Colonic mucosa (tissue), 4 donors: ENCODE results near the gene HDAC4. TPM values are rescaled to one million over a fixed set of nuclear protein-coding genes. Genes with fewer than 3 reads are reported as not detected.

Experiments used
- DNase-seq: peaks from one replicate; pipeline ENCODE4 v3.0.0-alpha.2; 2020
- H3K27ac ChIP-seq: fragments of 200-600 bp; one replicate; pipeline ENCODE4 v1.8.0; 2021
- H3K27me3 ChIP-seq: fragments of 200-600 bp; one replicate; pipeline ENCODE4 v1.8.0; 2021
- H3K36me3 ChIP-seq: fragments of 200-600 bp; one replicate; pipeline ENCODE4 v1.8.0; 2021
- H3K4me1 ChIP-seq: fragments of 200-600 bp; one replicate; pipeline ENCODE4 v1.8.0; 2021; ENCODE audit warnings: mild to moderate bottlenecking
- H3K4me3 ChIP-seq: fragments of 200-600 bp; one replicate; pipeline ENCODE4 v1.8.0; 2021
- H3K9ac ChIP-seq, 2 donors: one replicate each; pipeline ENCODE4 v1.7.0; 2013; ENCODE audit warnings: control low read depth in 2 of 2, low read depth in 2 of 2, low read length in 2 of 2
- H3K9me3 ChIP-seq: fragments of 200-600 bp; one replicate; pipeline ENCODE4 v1.8.0; 2021
- intact Hi-C: fragments of 100-400 bp; cut with DNase I; formaldehyde crosslinking; loops from one replicate; pipeline ENCODE4 v1.14.1; 2022
- total RNA-seq, 2 donors: library from RNA; stranded (reverse); fragmentation: NEBNext Ultra II Directional in 1 of 2; extraction: Animal tissue kit (Norgen Biotek cat#: 25700) in 1 of 2; gene quantifications; one replicate each; pipeline ENCODE4 v1.2.1, GENCODE V29; 2021
- TF ChIP-seq, protein P1 (sequence below): fragments of 200-600 bp; IDR thresholded peaks from one replicate; pipeline ENCODE4 v1.8.0; 2022; ENCODE audit warnings: antibody characterized with exemption, mild to moderate bottlenecking
- donor health status: healthy.
- donor health status: DM: no; HTN: no; CAD: no.
- donor health status: DM: no; HTN: no; CAD: no.

Gene HDAC4
- total RNA-seq, 2 donors from 2014 or later: 35.3 to 46.8 TPM

DNA sequence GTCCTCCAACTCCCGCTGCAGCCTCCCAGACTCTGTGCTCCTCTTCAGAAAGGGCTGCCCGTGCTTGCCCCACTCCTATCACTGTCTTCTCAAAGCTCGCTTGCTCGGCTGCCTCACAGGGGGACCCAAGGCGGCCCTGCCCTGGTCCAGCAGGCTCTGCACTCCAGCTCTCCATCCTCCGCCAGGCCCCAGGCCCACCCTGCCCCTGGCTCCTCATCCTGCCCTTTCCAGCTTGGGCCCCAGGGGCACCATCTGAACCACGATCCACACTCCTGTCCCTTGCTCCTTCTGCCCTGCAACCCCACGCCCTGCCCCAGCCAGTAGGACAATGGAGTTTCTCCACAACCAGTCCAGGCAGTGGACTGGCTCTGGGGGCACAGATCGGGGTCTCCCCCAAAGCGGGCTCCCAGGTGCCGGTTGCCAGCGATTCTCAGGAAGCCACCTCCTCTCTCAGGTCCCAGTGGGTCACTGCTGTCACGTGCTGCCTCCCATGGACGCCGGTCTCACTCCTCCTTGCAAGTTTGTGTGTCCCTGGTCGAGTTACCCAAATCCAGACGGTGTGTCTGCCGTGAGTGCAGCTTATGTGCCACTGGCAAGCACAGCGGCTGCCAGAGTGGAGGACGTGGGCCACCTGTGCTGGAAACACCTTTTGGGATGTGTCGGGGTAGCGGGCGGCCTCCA lies 238.5 kb downstream of the HDAC4 start:
- H3K4me1 ChIP-seq: no peaks in the 10 kb centered on the region
- TF ChIP-seq, protein P1, sequence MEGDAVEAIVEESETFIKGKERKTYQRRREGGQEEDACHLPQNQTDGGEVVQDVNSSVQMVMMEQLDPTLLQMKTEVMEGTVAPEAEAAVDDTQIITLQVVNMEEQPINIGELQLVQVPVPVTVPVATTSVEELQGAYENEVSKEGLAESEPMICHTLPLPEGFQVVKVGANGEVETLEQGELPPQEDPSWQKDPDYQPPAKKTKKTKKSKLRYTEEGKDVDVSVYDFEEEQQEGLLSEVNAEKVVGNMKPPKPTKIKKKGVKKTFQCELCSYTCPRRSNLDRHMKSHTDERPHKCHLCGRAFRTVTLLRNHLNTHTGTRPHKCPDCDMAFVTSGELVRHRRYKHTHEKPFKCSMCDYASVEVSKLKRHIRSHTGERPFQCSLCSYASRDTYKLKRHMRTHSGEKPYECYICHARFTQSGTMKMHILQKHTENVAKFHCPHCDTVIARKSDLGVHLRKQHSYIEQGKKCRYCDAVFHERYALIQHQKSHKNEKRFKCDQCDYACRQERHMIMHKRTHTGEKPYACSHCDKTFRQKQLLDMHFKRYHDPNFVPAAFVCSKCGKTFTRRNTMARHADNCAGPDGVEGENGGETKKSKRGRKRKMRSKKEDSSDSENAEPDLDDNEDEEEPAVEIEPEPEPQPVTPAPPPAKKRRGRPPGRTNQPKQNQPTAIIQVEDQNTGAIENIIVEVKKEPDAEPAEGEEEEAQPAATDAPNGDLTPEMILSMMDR: no peak
- H3K27ac ChIP-seq: no peak overlapping the region
- H3K9ac ChIP-seq: no peak overlapping the region
- H3K36me3 ChIP-seq: no peaks in the 10 kb centered on the region
- H3K9me3 ChIP-seq: no peaks in the 10 kb centered on the region
- no peaks in the 10 kb centered on the region for H3K27me3 ChIP-seq
- H3K4me3 ChIP-seq: no peak overlapping the region
- intact Hi-C loops: no loop called here
- no peak for DNase-seq

DNA sequence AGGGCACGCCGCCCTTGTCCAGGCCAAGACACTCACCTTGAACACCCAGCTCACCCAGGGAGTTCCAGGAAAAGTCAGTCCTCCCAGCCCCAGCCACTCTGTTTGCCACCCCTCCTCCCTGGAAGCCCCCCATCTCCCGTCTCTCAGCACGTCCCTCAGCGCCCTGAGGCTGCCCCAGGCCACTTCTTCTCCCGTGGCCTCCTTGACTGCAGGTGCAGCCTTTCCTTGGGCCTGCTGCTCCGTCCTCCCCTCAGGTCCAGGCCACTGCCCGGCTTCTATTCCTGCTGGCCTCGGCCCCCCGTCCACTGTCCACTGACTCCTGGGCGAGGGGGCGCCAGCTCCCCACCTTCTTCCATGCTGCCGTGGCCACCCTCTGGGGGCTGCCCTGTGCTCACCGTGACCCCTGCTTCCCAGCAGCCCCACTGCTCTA lies 239.1 kb downstream of the HDAC4 start:
- Histone ChIP-seq H3K27me3 (no peaks in the 10 kb centered on the region), H3K4me3 (no peak overlapping the region), H3K9me3 (no peaks in the 10 kb centered on the region), H3K9ac (no peak overlapping the region), H3K27ac (no peak overlapping the region), H3K36me3 (no peaks in the 10 kb centered on the region), H3K4me1 (no peaks in the 10 kb centered on the region)
- no peak for DNase-seq
- intact Hi-C loops: no loop called here
- TF ChIP-seq, protein P1: no peak

DNA sequence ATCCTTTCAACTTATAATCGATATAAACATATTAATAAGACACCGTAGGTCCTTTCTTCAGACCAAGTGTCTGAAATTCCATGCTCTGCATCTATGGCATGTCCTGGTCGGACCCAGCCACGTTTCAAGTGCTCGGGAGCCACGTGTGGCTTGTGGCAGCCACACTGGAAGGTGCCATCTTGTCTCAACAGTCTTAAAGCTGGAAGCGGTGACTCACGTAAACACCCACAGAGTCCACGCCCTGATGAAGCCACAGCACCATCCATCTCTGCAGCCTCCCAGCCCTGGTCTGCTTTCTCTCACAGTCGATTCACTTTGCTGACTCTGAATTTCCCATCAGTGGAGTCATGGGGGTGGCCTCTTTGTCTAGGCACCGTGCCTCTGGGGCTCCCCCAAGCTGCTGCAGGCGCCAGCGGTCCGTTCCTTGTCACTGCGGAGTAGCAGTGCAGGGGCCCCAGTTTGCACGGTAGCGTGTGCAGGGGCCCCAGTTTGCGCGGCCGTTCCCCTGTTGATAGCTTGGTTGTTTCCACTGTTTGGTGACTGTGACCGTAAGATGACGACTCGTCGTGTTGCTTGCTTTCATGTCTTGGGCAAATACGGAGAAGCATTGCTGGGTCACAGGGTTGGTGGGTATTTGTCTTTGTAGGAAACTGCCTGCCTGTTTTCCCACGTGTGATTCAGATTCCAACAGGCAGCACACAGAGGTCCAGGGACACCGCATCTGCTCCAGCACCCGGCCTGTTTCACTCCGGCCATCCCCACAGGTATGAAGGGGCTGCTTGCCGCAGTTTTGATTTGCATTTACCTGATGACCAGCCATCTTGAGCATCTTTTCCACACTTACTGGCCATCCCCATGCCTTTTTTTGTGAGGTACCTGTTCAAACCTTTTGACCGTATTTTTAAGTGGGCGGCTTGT lies 240.3 kb downstream of the HDAC4 start:
- no peak overlapping the region for H3K9ac ChIP-seq
- no peaks in the 10 kb centered on the region for H3K4me1 ChIP-seq
- no peak overlapping the region for H3K4me3 ChIP-seq
- intact Hi-C loops: no loop called here
- no peaks in the 10 kb centered on the region for H3K36me3 ChIP-seq
- no peak for DNase-seq
- H3K27me3 ChIP-seq: no peaks in the 10 kb centered on the region
- H3K9me3 ChIP-seq: no peaks in the 10 kb centered on the region
- H3K27ac ChIP-seq: no peak overlapping the region
- TF ChIP-seq, protein P1: no peak

DNA sequence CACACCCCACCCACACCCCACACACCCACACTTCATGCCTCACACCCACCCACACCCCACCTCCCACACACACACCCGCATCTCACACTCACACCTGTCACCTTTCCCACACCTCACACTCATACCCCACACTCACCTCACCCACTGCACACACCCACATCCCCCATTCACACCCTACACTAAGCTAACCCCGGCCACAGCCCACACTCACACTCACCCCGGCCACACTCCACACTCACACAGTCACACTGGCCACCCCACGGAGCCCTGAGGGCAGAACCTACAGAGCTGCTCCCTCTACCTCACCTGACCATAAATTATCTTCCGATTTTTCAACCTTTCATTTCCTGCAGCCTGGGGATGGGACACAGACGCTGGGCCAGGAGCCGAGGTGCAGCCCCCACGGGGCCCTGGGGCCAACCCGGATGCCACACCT lies 241.3 kb downstream of the HDAC4 start:
- TF ChIP-seq, protein P1: no peak
- no peak overlapping the region for H3K27ac ChIP-seq
- no peaks in the 10 kb centered on the region for H3K27me3 ChIP-seq
- no peaks in the 10 kb centered on the region for H3K4me1 ChIP-seq
- no peak overlapping the region for H3K4me3 ChIP-seq
- H3K9me3 ChIP-seq: no peaks in the 10 kb centered on the region
- intact Hi-C loops: no loop called here
- no peaks in the 10 kb centered on the region for H3K36me3 ChIP-seq
- H3K9ac ChIP-seq: no peak overlapping the region
- no peak for DNase-seq

DNA sequence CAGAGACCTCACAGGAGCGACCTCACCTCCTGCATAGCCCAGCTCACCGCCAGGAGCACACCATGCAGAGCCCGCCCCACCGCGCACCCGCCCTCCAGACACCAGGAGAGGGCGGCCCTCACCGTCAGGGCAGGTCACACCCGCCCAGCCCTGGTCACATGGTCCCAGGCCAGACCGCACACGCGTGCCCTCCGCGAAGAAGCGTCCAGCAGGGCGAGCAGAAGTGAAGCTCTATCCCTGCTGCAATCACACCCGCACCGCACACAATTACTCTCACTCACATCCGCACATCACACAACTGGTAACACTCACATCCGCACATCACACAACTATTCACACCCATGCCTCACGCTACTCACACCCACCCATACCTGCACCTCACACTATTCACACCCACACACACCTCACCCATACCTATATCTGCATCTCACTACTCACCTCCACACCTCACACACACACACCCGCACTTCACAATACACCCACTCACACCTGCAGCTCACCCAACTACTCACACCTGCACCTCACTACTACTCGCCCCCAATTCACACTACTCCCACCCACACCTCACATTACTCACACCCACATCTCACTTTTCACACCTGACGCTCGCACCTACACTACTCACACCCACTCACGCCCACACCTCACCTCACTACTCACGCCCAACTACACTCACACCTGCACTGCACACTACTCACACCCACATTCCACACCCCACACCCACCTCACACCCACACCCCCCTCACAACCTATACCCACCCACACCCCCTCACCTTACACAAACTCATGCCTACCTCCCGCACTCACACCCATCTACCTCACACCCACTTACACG lies 242.0 kb downstream of the HDAC4 start:
- intact Hi-C loops: no loop called here
- TF ChIP-seq, protein P1: no peak
- Histone ChIP-seq H3K4me1 (no peaks in the 10 kb centered on the region), H3K9ac (no peak overlapping the region), H3K9me3 (no peaks in the 10 kb centered on the region), H3K27me3 (no peaks in the 10 kb centered on the region), H3K4me3 (no peak overlapping the region), H3K36me3 (no peaks in the 10 kb centered on the region), H3K27ac (no peak overlapping the region)
- DNase-seq: no peak
